Fibroblast of skin of left biceps (primary cell): ENCODE measurements around the gene ADARB2.

Experiments used
- DNase-seq, 2 experiments: peaks; one replicate each; pipeline ENCODE4 v3.0.0-alpha.2; 2013; ENCODE audit warnings: low read depth in 2 of 2

Gene ADARB2

DNA sequence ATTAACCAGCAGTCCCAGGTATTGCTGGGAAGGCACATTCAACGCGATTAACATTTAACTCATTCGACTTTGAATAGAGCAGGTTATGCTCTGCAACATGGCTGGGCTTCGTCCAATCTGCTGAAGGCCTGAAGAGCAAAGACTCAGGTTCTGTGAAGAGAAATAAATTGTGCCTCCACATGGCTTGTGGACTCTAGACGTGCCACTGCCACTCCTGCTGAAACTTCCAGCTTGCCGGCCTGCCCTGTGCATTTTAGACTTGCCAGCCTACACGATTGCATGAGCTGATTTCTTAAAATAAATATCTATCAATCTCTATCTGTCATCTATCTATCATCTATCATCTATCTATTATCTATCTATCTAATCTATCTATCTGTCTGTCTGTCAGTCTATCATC is 543.2 kb downstream of the ADARB2 start:
- DNase-seq, result no peak

GRCh38 chr10:1193561-1193960 is 543.8 kb downstream of the ADARB2 start:
- no peak for DNase-seq

- no peak for DNase-seq
Measured at GRCh38 chr10:1191752-1192151, 545.6 kb downstream of the ADARB2 start.

DNA sequence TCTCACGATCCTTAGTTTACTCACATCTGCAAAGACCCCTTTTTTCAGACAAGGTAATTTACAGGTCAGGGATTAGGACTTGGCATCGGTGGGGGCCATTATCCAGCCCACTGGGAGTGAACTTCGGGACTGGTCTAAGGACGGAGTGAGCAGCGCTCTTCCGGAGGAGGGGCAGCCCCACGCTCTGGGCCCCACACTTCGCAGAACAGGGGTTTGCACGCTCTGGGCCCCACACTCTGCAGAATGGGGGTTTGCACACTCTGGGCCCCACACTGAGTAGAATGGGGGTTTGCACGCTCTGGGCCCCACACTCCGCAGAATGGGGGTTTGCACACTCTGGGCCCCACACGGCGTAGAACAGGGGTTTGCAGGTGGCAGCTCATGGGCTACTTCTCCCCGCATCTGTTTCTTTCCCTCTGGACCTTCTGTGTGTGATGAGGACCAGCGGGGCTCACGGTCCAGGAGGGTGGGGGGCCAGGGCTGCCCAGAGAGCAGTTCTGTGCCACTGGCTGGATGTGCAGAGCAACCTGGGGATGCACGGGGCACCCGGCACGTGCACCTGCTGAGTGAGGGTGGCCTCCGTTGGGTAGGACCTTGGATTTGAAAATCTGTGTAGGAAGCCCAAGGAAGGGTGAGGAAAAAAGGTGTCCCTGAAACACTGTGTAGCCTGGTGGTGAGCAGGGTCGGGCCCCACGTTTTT is 546.4 kb downstream of the ADARB2 start:
- no peak for DNase-seq

DNA sequence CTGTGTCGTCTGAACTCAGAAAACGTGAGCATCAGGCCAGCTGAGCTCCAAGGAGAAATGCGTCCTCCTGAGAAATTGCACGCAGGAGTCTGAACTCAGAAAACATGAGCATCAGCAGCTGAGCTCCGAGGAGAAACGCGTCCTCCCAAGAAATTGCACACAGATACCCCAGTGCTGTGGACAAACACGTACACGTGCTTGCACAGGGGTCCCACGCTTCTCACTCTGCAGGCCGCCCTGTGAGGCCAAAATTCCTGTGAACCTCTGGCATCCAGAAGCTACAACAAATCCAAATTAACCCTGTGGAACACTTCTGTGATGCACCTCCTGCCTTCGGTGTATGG is 547.3 kb downstream of the ADARB2 start:
- no peak for DNase-seq

DNA sequence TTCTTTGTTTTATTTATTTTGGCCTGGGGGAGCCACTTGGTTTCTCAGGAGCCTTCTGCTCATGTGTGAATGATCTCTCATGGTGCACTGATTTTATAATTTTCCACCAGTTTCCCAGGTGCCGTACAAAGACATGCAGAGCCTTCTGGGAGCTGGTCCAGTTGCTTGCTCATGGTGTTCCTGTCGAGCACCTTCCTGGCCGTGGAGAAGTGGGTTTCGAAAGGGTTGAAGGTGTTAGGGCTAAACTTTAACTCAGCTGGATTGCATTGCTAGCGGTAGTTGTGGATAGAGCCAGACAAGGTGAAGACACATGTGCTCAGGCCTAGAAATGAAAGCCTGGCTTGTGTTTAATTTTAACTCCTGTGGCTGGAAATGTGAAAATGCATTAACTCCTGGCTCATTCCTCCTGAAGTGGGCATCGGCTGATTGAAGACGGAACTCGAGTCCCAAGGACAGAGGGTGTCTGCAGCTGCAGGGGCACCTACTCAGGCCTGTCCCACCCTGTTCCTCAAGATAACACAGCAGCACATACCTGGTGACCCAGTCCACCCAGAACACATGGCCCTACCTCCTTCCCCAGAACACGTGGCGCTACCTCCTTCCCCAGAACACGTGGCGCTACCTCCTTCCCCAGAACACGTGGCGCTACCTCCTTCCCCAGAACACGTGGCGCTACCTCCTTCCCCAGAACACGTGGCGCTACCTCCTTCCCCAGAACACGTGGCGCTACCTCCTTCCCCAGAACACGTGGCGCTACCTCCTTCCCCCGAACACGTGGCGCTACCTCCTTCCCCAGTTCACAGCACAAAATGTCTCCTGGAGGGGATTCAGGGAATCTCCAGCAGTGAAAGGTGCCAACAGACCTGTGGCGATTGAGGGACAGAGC is 547.9 kb downstream of the ADARB2 start:
- DNase-seq, result no peak

DNA sequence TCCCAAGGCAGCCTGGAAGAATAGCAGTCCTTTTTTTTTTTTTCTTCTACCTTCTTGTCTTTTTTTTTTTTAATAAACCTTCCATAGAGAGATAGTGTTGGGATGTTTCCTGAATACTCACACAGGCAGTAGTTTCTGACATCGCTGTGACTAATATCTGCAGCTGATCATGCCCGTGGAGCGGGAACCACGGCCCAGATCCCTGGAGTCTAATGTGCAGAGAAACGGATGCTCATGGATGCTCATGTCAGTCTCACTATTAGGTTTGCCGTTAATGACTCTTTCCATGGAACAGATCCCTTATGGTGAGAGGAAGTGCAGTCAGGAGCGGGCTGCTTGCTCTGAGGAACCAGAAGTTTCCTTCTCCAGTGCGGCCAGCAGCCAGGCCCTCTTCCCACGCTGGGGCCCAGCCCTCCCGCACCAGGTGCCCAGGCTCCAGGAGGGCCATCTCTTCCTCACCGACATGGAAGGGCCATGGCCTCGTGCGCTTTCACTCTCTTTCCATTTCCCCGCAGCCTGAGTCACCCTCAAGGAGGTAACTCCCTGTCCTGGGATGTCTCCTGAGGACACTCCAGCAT is 548.7 kb downstream of the ADARB2 start:
- DNase-seq, result no peak

DNA sequence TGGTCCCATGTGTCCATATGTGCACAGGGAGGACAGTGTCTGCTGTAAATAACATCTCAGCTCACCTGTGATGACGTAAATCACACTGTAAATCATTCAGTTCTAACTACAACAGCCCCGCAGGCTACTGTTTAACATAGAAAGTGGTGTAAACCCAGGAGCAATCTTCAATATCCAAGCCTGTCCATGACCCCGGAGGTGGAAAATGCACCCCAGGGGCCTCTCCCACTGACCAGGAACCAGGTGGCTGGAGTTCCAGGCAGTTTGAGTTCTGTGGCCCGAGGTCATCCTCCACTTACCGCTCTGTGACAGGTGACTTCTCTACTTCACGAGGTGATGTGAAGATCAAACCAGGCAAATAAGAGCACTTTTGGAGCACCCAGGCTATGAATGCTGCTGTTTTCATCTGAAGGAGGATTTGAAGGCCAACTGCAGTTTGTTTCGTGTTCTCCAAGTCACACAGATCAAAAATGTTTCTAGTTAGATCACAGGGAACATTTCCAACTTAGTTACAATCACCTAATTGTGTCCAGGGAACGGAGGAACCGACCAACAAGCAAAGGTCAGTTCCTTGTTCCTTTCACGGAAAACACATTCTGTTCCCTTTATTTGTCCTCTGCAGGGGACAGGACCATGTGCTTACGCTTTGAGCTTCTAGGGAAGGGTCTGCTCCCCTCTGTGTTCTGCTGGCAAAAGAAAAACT is 549.3 kb downstream of the ADARB2 start:
- DNase-seq, result no peak

DNA sequence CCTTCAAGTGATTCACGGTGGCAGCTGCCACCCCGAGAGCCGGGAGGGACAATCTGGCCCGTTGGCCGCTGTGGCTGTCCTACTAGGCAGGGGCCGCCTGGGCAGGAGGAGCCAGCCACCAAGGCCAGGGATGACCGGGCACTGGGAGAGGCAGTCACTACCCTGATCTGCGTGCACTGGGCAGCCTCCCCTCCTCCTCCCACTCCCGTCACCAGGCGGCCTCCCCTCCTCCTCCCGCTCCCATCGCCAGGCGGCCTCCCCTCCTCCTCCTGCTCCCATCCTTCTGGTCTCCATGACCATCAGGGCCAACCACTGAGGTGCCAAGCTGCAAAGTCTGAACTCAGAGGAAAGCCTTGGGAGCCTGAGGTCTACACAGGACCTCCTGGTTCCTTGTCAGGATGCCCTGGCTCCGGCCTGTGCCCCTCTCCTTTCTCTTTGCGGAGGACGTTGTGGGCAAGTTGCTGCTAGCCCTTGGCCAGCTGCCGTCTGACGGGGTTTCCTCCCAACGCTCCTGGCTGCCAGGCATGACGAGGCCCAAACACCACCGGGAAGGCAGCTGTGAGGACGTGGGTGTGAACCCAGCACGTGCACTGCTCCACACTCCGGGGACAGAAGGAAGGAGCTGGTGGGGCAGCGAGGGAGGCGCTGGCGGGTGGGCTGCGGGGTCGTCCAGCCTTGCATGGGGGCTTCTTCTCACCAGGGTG is 550.0 kb downstream of the ADARB2 start:
- DNase-seq, result no peak

- DNase-seq, result no peak
Measured at GRCh38 chr10:1186683-1186990, 550.7 kb downstream of the ADARB2 start.

DNA sequence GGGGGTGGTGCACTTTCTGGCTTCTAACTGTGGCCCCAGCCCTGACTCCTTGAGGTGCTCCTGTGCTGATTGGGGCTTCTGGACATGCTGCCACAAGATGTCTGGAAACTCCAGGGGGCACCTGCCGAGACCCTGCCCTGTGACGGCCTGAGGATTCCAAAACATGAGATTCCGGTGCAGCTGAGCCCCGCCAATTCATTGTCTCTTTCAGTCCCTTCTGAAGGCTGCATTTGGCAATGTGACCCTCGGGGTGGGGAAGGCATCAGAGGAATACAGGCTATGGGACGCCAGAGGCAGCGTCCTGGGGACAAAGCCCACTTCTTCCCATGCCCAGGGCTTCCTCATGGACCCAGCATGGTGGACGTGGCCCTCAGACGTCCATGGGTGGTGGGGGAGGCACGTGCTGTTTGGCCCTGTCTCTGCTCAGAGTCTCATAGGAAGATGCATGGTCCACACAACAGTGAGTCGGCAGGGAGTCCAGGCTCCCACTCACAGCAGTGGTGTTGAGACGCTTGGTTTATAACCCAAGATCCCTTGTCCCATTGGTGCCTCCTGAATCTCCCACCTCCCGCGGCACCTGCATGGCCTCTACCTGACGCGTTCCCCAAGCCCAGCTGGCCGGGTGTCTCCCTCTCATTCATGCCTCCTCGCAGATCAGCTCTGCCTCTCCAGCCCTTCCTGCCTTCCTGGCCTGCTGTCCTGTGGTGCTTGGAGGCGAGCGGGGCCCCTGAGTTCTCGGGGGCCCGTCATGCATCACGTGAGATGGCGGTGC is 551.2 kb downstream of the ADARB2 start:
- DNase-seq, result no peak

GRCh38 chr10:1184541-1185430 is 552.5 kb downstream of the ADARB2 start:
- DNase-seq, result no peak

DNA sequence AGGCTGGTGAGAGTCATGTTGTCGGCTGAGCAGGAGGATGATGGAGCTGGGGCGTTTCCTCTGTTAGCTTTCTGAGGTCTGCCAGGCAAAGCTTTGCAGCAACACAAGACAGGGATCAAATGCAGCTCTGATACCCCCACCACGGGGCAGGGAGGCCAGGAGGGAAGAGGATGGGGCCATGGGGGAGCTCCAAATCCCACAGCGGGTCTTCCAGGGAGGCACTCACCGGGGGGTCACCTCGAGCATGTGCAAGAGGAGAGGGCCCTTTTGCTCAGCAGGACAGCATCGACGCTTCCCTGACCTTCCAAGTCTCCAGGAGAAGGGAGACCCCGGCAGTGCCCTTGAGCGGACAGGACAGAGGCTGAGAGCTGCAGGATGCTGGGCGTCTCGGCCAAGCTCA is 553.6 kb downstream of the ADARB2 start:
- DNase-seq, result no peak

GRCh38 chr10:1183033-1183396 is 554.3 kb downstream of the ADARB2 start:
- no peak for DNase-seq

DNA sequence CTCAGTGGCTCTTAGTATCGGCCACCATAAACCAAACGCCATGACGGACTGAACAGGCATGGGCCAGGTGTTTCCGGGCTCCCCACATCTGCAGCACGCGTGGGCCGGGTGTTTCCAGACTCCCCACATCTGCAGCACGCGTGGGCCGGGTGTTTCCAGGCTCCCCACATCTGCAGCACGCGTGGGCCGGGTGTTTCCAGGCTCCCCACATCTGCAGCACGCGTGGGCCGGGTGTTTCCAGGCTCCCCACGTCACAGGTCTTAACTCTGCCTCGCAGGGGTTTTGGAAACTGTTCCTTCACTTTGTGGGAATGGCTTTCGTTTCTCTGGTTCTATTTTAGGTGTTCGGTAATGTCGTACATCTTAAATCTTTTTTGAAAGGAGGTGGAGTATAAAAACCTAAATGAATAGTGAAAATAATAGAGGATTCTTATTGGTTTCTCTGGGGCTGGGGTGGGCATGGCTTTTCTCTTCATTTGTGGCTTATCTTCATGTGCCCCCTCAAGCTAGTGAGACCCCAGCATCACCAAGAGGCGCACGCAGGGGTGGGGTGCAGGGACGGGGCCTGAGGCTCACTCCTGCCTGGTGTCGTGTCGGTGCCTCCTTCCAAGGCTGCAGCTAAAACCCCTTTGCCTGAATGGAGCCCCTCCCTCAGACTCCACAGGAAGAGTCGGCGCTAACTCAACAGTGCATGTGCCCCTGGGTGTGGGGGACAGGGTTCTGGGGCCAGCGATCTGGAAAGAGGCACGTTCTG is 554.9 kb downstream of the ADARB2 start:
- no peak for DNase-seq

DNA sequence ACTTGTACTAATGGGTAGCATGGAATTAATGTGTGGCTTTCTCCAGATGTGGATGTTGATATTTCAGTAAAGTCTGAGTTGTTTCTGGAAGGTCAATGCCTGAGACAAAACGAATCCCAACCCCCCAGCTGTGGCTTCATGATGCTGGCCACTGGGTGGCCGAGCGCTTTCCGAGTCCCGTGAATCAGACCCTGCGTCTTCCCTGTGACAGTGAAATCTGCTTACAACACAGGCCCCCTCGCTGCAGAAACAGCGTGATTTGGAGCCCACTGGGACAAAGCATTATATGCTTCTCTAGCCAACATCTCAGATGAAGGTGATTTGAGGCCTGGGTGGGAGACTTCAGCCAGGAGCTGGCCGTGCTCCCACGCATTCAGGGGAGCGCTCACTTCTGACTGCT is 556.5 kb downstream of the ADARB2 start:
- no peak for DNase-seq

DNA sequence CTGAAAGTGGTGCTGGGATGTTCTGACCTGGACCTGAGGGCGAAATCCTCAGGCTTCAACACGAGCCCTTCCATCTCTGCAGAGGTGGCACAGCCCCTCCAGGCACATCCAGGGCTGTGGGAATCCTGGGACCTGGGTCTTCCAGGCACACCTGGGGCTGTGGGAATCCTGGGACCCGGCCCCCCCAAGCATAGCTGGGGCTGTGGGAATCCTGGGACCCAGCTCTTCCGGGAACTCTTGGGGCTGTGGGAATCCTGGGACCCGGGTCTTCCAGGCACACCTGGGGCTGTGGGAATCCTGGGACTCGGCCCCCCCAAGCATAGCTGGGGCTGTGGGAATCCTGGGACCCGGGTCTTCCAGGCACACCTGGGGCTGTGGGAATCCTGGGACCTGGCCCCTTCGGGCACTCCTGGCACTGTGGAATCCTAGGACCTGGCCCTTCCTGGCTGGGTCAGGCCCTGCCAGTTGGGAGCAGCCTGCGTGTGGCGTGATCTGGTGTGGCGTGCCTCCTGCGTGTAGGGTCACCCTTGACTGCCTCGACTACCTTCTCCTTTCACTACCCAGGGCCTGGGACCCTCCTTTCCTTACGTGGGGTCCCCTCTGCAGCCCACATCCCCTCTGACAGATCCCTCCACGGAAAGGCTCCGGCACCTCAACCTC is 557.1 kb downstream of the ADARB2 start:
- DNase-seq, result no peak

DNA sequence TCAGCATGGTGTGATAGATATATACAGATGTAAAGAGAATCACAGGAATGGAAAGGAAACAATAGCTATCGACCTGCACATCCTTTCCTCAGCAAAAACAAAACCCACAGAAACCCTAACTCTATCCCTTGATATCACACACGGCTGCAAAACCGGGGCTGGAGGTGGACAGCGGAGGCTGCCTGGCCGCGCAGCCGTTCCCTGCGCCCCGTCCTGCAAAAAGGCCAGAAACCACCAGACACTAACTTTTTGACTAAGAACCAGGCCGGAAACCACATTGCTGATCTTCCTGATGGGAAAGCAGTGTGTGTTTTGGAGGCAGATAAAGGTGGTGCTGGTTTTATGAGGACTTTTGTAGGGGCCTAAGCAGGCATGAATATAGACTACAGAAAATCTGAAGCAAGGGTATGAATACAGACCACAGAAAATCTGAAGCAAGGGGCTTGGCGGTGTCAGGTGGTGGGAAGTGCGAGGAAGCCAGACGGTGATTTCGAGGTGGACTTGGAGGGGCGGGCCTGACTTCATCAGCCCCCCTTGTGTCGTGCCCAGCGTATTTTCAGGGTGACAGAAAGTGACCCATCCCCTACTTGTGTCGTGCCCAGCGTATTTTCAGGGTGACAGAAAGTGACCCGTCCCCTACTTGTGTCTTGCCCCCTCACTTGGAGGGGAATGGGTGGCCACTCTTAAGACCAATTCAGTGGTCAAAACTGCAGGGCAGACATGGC is 557.8 kb downstream of the ADARB2 start:
- no peak for DNase-seq
